Transverse colon (tissue), 3 donors: Measurements from ENCODE around the gene SNU13.

ENCODE experiments used
- EP300 ChIP-seq: sonication (generic); formaldehyde crosslinking; IDR thresholded peaks from one replicate; pipeline ENCODE4 v1.6.1; 2017; ENCODE audit warnings: antibody characterized with exemption, low read depth
- POLR2A ChIP-seq: fragments of 450-650 bp; IDR thresholded peaks from one replicate; pipeline ENCODE4 v1.6.1; 2016; ENCODE audit warnings: antibody characterized with exemption, mild to moderate bottlenecking, moderate library complexity
- TF ChIP-seq, protein P1 (sequence below), 5 experiments: fragments of 200-600 bp in 3 of 5; fragments of 450-650 bp in 2 of 5; sonication (generic) in 3 of 5; IDR thresholded peaks; 1 replicate in 2 of 5; 2 replicates in 3 of 5; pipeline ENCODE4 v1.5.1; 2016 to 2017; ENCODE audit warnings: antibody characterized with exemption in 5 of 5, inconsistent platforms in 3 of 5, mild to moderate bottlenecking in 2 of 5, moderate library complexity in 1 of 5

DNA sequence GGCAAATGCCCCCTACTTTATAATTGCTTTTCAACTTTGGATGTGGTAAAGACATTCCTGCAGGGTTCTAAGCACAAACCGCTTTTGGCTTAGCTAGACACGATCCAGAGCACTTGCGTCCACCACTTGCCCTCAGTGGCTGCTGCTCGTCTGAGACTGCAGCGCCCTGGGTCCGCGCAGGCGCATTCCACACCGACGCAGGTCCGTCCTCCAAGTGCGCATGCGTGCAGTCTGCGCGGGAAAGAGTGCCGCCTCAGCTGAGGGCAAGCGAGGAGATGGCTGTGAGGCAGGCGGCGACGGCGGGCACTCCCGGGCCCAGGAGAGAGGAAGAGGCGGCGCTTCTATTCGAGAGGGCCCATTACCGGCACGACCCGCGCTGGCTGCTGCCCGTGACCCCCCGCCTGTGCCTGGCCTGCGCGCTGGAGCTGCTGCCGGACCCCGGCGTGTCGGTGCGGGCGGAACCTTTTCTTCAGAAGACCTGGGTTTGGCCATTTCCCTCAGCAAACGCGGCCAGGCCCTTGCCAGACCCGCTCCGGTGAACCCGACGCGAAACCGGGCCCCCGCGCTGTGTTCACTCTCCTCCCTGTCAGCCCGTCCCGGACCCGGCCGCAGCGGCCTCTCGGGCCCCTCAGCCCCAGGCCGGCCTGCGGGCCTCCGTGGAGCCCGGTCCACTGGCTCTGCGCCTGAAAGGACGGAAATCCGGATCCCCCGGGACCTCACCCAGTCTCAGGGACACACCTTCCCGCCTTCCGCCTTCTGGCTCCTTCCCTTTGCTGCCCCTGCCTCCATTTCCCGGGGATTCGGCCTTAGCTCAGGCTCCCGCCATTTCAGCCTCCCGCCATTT, 10.8 kb upstream of the SNU13 start, which contains the start of gene MEI1:
- TF ChIP-seq POLR2A (no peak), EP300 (no peak)
- TF ChIP-seq, protein P1, sequence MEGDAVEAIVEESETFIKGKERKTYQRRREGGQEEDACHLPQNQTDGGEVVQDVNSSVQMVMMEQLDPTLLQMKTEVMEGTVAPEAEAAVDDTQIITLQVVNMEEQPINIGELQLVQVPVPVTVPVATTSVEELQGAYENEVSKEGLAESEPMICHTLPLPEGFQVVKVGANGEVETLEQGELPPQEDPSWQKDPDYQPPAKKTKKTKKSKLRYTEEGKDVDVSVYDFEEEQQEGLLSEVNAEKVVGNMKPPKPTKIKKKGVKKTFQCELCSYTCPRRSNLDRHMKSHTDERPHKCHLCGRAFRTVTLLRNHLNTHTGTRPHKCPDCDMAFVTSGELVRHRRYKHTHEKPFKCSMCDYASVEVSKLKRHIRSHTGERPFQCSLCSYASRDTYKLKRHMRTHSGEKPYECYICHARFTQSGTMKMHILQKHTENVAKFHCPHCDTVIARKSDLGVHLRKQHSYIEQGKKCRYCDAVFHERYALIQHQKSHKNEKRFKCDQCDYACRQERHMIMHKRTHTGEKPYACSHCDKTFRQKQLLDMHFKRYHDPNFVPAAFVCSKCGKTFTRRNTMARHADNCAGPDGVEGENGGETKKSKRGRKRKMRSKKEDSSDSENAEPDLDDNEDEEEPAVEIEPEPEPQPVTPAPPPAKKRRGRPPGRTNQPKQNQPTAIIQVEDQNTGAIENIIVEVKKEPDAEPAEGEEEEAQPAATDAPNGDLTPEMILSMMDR (IDR thresholded peaks at IDR 0.05), result no peak
